DMS53 treated with DMSO at 0.1 percent for 48 hours (cell line): ENCODE results near the gene KCNH4.
"Not testable (repeated sequence)": the region's sequence is repeated elsewhere in the genome, so short reads cannot be mapped to it uniquely, and the experiment has no call there.

ENCODE experiments used
- DNase-seq: peaks from one replicate; lab custom pipeline; 2025; ENCODE audit not compliant: unreplicated experiment; lab: John Stamatoyannopoulos, UW

Gene KCNH4

GRCh38 chr17:42179911-42180410 lies 981 bp downstream of the KCNH4 start:
- DNase-seq, result no peak

GRCh38 chr17:42179335-42179734 lies 1.6 kb downstream of the KCNH4 start:
- DNase-seq, result no peak

- no peak for DNase-seq
Observed at GRCh38 chr17:42178817-42179216, 2.1 kb downstream of the KCNH4 start.

- DNase-seq, result no peak
Observed at GRCh38 chr17:42177684-42178083, 3.3 kb downstream of the KCNH4 start.

GRCh38 chr17:42174126-42174783 lies 6.7 kb downstream of the KCNH4 start:
- DNase-seq, result no peak

GRCh38 chr17:42171831-42172230 lies 9.1 kb downstream of the KCNH4 start:
- no peak for DNase-seq

GRCh38 chr17:42169351-42169750 lies 11.6 kb downstream of the KCNH4 start:
- DNase-seq, result no peak

GRCh38 chr17:42167807-42168206 lies 13.1 kb downstream of the KCNH4 start:
- no peak for DNase-seq

GRCh38 chr17:42166196-42166763 lies 14.7 kb downstream of the KCNH4 start:
- DNase-seq, result no peak

GRCh38 chr17:42165751-42166150 lies 15.2 kb downstream of the KCNH4 start:
- DNase-seq, result no peak

GRCh38 chr17:42163696-42164407 lies 17.1 kb downstream of the KCNH4 start:
- no peak for DNase-seq

GRCh38 chr17:42163113-42163512 lies 17.8 kb downstream of the KCNH4 start:
- no peak for DNase-seq

- no peak for DNase-seq
Observed at GRCh38 chr17:42160531-42160910, 20.4 kb downstream of the KCNH4 start.

GRCh38 chr17:42159796-42160530 lies 21.0 kb downstream of the KCNH4 start:
- DNase-seq, result no peak

- DNase-seq, result no peak
Observed at GRCh38 chr17:42155614-42156045, 25.3 kb downstream of the KCNH4 start.

- DNase-seq, result no peak
Observed at GRCh38 chr17:42153919-42154742, 26.8 kb downstream of the KCNH4 start.

- DNase-seq, result no peak
Observed at GRCh38 chr17:42146911-42147607, 33.9 kb downstream of the KCNH4 start.

- DNase-seq, result not testable (repeated sequence)
Observed at GRCh38 chr17:42143138-42143537, 37.8 kb downstream of the KCNH4 start.

GRCh38 chr17:42142371-42142896 lies 38.5 kb downstream of the KCNH4 start:
- no peak for DNase-seq

- DNase-seq, result no peak
Observed at GRCh38 chr17:42141382-42141781, 39.6 kb downstream of the KCNH4 start.
